M059J (cell line): ENCODE data around the gene FAM3D. TPM values are rescaled to one million over a fixed set of nuclear protein-coding genes. Genes with fewer than 3 reads are reported as not detected.

Experiments used
- DNase-seq: peaks from one replicate; pipeline ENCODE4 v3.0.0-alpha.2; 2012; ENCODE audit warnings: low read depth
- total RNA-seq: library from RNA; depleted of rRNA; stranded (reverse); fragments of >200 nt; shearing (Covaris generic); gene quantifications from 2 replicates; pipeline ENCODE4 v1.2.3, GENCODE V29; 2014

The FAM3D gene
- total RNA-seq, 1 experiment from 2014 or later, result not detected

GRCh38 chr3:58627570-58627885 lies 39.0 kb downstream of the FAM3D start:
- DNase-seq, result peak; percentile 83

- DNase-seq, result no peak
These were observed 39.6 kb downstream of the FAM3D start for GRCh38 chr3:58626841-58627569.

- DNase-seq, result peak; percentile 39
These were observed 41.3 kb downstream of the FAM3D start for GRCh38 chr3:58625196-58625824.

- no peak for DNase-seq
These were observed 42.0 kb downstream of the FAM3D start for GRCh38 chr3:58624550-58624949.

DNA sequence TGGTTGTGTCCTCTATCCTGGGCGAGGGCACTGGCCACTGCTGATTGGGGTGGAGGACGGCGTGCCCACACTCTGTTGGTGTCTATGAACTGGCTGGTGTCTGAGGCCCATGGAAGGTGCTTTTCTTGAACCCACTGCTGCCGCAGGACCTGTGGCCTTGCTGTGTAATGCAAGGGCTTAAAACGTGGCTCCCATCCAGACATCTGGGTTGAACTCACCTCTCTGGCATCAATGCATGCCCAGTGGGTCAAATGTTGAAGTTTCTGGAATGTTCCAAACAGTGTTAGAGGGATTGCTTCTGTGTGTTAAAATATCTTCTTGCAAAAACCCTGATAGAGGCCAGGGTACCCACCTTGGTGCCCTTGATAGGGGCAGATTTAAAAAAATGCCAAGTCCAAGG lies 42.6 kb downstream of the FAM3D start:
- peak; percentile 14 for DNase-seq

DNA sequence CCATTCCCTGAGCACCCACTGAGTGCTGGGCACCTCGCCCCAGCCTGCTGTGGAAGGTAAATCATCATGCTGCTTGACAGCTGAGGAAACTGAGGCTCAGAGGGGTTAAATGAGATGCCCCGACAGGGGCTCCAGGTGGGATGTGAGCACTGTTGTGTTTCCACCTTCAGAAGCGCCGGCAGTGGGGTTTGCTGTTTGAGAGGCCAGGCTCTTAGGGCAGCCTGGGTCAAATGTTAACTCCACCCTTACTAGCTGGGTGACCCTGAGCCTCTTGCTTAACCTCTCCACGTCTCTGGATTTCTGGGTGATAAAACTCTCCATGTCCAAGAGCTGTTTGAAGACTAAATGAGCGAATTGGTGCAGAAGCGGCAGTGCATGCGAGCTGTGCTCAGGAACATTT lies 43.1 kb downstream of the FAM3D start:
- DNase-seq, result no peak

DNA sequence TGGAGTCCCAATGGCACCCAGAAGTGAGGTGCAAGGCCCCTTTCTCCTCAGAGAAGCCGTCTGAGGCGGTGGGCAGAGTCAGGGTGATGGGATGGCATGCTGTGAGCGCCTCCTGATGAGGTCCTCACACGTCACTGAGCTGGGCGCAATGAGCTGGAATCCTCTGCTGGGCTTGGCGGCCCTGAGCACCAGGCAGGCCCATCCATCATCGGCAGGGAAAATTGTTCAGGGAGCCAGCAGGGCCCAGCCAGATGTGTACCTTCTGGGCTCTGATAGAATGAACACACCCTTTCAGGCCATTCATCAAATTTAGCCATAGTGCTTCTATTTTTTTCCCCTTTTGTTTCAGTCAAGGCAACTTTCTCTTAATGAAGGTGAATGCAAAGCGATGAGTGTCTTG lies 43.7 kb downstream of the FAM3D start:
- DNase-seq, result no peak

DNA sequence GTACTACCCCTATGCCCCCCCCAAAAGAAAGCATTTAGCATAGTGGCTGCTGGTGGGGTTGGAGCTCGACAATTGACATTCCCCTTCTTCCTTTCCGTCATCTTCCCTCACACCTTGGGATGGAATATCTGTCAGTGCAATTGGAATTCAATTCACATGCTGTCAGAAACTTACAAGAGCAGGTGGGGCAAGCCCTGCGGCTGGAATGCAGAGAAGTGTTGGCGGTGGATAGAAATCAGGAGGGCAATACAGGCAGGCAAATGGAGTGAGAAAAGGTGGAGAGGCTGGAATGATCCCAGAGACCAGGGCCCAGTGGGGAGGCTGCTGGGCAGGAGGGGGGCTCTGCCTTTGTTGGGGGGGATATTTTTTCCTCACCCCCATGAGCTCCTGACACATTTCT lies 44.1 kb downstream of the FAM3D start:
- DNase-seq, result no peak

DNA sequence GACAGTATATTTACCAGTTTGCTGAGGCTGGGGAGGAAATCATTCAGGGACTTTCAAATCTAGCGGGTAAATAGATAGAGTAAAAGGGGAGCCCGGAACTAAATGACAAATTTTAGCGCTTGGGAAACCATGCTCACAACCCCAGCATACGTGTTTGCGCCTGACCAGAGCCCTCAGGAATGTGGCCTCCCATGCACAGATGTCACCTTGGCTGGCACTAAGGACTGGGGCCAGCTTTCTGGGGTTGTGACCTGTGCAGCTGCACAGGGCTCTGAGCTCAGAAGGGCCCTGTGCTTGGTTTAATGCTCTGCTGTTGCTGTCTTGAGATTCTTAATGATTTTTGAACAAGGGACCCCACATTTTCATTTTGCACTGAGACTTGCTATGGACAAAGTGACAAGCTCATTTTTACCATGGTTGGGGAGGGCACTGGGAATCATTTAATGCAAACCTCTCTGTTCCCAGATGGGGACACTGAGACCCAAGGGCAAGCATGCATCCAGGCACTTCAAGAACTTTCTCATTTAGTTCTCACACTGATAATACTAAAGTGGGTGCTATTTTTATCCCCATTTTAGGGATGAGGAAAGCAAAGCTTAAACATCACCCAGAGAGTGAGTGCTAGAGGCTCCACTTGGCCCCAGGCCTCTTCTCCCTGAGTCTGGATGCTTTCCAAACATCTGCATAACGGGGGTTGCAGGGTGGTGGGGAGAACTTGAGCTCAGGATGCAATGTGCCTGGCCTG lies 45.3 kb downstream of the FAM3D start:
- DNase-seq, result no peak

- no peak for DNase-seq
These were observed 46.2 kb downstream of the FAM3D start for GRCh38 chr3:58620421-58620820.

DNA sequence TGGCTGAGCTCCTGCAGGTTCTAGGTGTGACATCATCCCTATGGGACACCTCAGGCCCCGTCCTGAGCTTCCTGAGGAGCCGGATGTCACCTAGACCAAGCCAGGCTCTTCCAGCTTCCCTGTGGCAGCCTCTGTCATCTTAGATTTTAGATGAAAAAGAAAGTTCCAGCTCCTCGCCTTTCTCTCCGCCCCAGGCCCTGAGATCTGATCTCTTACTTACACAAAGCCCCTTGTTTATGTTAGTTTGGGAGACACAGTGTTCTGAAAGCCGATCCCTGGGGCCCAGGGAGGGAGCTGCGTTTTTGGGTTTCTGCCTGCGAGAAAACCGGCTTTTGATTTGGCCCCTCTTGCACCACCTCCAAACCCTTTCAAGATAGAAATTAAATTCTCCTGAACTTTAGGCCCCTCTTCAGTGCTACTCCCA lies 49.2 kb downstream of the FAM3D start:
- DNase-seq, result no peak

DNA sequence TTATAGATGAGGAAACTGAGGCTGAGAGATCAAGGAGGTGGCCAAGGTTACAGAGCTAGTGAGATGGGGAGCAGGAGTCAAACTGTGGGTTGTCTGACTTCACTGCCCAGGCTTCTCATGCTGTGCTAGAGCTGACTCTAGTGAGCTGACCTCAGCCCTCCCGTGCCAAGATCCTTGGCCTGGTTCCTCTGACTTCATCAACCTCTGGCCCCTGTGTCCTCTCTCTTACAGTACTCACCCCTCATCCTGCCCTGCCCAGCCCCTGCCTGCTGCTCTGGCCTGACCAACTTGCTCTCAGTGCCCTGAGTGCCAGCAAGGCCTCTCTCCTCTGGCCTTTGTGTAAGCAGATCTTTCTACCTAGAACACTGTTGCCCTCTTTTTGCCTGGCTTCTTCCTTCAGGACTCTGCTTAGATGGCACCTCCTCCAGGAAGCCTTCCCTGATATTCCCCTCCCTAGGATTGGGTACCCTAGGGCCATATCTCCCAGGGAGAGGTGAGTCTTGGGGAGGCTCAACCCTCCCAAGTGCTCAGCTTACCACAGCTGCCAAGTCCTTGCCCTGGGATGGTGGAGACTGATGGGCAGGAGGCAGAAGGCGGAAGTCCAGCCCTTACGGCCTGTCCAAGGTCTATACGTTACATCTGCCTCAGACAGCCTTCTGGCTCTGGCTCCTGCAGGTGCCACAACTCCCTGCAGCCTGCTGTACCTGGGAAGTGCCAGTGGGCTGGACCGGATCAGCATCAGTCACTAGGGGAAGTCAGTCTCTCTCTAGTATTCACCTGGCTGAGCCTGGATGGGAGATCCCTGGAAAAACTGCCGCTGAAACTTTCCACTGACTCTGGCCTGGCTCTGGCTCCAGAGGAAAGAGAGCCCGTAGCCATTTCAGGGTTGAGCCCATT lies 53.1 kb downstream of the FAM3D start:
- DNase-seq, result peak; percentile 52

- peak; percentile 27 for DNase-seq
These were observed 53.7 kb downstream of the FAM3D start for GRCh38 chr3:58612830-58613229.

- peak; percentile 32 for DNase-seq
These were observed 56.6 kb downstream of the FAM3D start for GRCh38 chr3:58609990-58610389.

GRCh38 chr3:58608648-58609047 lies 57.9 kb downstream of the FAM3D start:
- peak; percentile 90 for DNase-seq

DNA sequence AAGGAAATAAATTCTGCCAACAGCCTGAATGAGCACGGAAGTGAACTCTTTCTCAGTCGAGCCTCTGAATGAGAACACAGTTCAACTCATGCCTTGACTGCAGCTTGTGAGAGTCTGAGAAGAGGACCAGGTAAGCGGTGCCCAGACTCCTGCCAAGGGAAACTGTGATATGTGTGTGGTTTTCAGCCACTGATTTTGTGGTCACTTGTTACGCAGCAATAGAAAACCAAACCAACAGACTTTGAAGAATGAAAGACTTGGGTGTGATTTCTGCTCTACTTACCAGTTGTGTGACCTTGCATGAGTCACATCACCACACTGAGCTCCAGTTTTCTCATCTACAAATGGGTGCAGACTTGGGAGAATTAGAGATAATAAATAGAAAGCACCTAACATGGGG lies 58.8 kb downstream of the FAM3D start:
- DNase-seq, result peak; percentile 85

GRCh38 chr3:58606693-58607092 lies 59.9 kb downstream of the FAM3D start:
- no peak for DNase-seq

- DNase-seq, result no peak
These were observed 62.5 kb downstream of the FAM3D start for GRCh38 chr3:58604031-58604430.

GRCh38 chr3:58603606-58604005 lies 63.0 kb downstream of the FAM3D start:
- DNase-seq, result no peak

GRCh38 chr3:58597770-58598310 lies 68.7 kb downstream of the FAM3D start:
- DNase-seq, result no peak

DNA sequence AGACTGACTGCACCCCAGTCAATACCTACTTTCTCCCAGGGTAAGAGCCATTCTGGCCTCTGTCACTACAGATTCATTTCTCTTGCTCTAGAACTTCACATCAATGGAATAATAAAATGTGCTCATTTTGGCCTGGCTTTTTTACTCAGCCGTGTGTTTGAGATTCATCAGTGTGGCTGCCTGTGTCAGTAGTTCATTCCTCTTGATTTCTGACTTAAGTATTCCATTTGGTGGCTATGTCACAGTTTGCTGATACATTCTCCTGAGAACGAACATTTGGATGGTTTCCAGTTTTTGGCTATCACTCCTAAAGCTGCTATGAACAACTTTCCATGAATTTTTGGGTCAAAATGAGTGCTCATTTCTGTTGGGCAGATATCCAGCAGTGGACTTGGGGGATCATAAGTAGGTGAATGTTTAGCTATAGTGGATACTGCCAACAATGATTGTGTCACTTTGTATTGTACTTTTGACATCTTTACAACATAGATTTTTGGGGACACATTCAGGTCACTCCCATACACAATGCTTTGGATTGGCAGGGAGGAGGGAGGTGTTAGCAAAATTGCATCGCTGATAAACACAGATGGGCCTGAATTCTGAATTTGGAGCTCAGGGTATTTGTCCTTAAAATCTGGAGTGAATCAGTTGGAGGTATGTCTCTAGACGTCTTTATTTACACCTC lies 69.6 kb downstream of the FAM3D start:
- no peak for DNase-seq
